ENCODE measurements around the gene PRSS53. TPM values are rescaled to one million over a fixed set of nuclear protein-coding genes. Genes with fewer than 3 reads are reported as not detected.

Gene PRSS53
- total RNA-seq, 1 donor from 2014 or later: 2.8 TPM

DNA sequence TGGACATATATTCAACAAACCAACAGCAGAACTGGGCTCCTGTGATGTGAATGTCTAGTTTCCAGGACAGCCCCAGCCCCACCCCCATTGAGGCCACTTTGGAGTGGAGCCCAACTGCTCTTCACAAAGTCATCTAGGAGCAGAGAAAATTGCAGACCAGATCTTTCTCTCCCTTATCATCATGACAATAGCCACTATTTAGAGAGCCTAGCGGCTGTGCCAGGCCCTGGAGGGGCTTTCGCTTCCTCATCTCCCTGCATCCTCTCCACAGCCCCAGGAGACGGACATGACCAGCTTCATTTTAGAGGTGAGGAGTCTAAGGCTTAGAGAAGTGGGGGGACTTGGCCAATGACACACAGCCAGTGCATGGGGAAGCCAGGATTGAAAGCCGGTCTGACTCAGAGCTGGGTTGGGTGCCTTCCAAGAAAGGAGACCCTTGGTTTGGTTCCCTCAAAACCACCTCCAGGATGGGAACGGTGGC lies 45.4 kb upstream of the PRSS53 start:
- Mint-ChIP-seq H3K36me3 (ENCODE audit: unreplicated experiment) (peaks cover 2% of the 10 kb centered on the region), H3K4me3 (ENCODE audit: unreplicated experiment) (no peak overlapping the region), H3K9me3 (ENCODE audit: unreplicated experiment) (no peaks in the 10 kb centered on the region), H3K27ac (ENCODE audit: unreplicated experiment) (no peak overlapping the region), H3K4me1 (ENCODE audit: unreplicated experiment) (peaks cover 6% of the 10 kb centered on the region), H3K27me3 (ENCODE audit: unreplicated experiment) (no peaks in the 10 kb centered on the region)
- TF ChIP-seq CTCF (IDR thresholded peaks at IDR 0.05): no peak
- DNase-seq (ENCODE audit: extremely low spot score, unreplicated experiment): no peak

DNA sequence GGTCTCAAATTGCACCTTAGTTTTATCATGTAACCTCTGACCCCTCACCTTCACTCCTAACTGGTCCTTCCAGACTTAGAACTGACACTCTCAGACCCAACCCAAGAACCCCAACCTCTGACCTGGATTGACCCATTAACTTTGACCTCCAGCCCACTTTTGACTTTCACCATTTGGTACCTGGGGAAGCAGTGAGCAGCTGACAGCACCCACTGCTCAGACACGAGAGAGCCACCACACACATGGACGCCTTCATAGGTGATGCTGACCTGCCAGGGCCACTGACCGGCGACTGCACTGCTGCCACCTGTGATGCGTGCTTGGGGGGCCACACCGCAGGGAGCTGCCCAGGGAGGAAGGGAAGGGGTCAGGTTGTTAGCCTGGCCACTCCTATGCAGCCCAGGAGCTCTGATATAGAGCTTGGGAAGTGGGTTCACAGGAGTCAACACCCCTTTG lies 44.3 kb upstream of the PRSS53 start:
- no peak overlapping the region for H3K27ac Mint-ChIP-seq (ENCODE audit: unreplicated experiment)
- H3K4me1 Mint-ChIP-seq (ENCODE audit: unreplicated experiment): peaks cover 4% of the 10 kb centered on the region
- H3K36me3 Mint-ChIP-seq (ENCODE audit: unreplicated experiment): peaks cover 2% of the 10 kb centered on the region
- H3K27me3 Mint-ChIP-seq (ENCODE audit: unreplicated experiment): no peaks in the 10 kb centered on the region
- no peaks in the 10 kb centered on the region for H3K9me3 Mint-ChIP-seq (ENCODE audit: unreplicated experiment)
- no peak overlapping the region for H3K4me3 Mint-ChIP-seq (ENCODE audit: unreplicated experiment)
- no peak for TF ChIP-seq CTCF (IDR thresholded peaks at IDR 0.05)
- DNase-seq (ENCODE audit: extremely low spot score, unreplicated experiment): no peak

DNA sequence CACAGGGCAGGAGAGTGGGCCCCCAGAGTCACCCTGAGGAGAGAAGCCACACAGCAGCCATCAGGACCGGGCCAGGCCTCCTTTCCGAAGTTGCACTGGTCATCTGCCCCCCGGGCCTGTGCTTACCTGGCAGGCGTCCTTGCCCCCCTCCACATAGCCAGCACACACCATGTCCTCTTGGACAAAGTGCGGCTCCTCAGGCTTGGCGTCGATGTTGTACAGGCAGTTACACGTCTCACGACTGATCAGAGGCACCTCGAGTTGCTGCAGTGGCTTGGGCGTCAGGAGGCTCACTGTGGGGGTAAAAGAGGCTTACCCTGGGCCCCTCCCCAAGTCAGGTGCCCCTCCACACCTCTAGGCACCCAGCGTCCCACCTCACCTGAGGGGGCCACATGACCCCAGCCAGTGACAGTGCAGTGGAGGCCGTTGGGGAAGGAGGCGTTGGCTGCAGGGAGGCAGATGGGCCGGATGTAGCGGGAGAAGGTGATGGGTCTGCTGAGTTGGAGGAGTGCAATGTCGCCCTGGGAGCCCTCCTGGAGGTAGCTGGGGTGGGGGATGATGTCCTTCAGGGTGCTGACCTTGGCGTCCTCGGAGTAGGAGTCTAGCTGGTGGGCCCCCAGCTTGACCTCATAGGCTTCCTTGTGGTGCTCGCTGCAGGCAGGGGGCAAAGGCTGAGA lies 43.7 kb upstream of the PRSS53 start:
- no peak for DNase-seq (ENCODE audit: extremely low spot score, unreplicated experiment)
- Mint-ChIP-seq H3K27ac (ENCODE audit: unreplicated experiment) (no peak overlapping the region), H3K27me3 (ENCODE audit: unreplicated experiment) (no peaks in the 10 kb centered on the region), H3K4me3 (ENCODE audit: unreplicated experiment) (no peak overlapping the region), H3K4me1 (ENCODE audit: unreplicated experiment) (peaks cover 4% of the 10 kb centered on the region), H3K36me3 (ENCODE audit: unreplicated experiment) (peaks cover 7% of the 10 kb centered on the region), H3K9me3 (ENCODE audit: unreplicated experiment) (no peaks in the 10 kb centered on the region)
- no peak for TF ChIP-seq CTCF (IDR thresholded peaks at IDR 0.05)

GRCh38 chr16:31131841-31132271 lies 43.1 kb upstream of the PRSS53 start:
- DNase-seq (ENCODE audit: extremely low spot score, unreplicated experiment): no peak
- Mint-ChIP-seq H3K27ac (ENCODE audit: unreplicated experiment) (no peak overlapping the region), H3K27me3 (ENCODE audit: unreplicated experiment) (no peaks in the 10 kb centered on the region), H3K36me3 (ENCODE audit: unreplicated experiment) (peaks cover 7% of the 10 kb centered on the region), H3K9me3 (ENCODE audit: unreplicated experiment) (no peaks in the 10 kb centered on the region), H3K4me1 (ENCODE audit: unreplicated experiment) (peaks cover 4% of the 10 kb centered on the region), H3K4me3 (ENCODE audit: unreplicated experiment) (no peak overlapping the region)
- no peak for TF ChIP-seq CTCF (IDR thresholded peaks at IDR 0.05)

- Mint-ChIP-seq H3K9me3 (ENCODE audit: unreplicated experiment) (no peaks in the 10 kb centered on the region), H3K36me3 (ENCODE audit: unreplicated experiment) (peaks cover 7% of the 10 kb centered on the region), H3K4me3 (ENCODE audit: unreplicated experiment) (no peak overlapping the region), H3K4me1 (ENCODE audit: unreplicated experiment) (peaks cover 4% of the 10 kb centered on the region), H3K27ac (ENCODE audit: unreplicated experiment) (no peak overlapping the region), H3K27me3 (ENCODE audit: unreplicated experiment) (no peaks in the 10 kb centered on the region)
- TF ChIP-seq CTCF (IDR thresholded peaks at IDR 0.05): no peak
- DNase-seq (ENCODE audit: extremely low spot score, unreplicated experiment): no peak
Measured at GRCh38 chr16:31131416-31131815, 42.7 kb upstream of the PRSS53 start.
